ENCODE data around the gene DNAJB8.

The DNAJB8 gene

DNA sequence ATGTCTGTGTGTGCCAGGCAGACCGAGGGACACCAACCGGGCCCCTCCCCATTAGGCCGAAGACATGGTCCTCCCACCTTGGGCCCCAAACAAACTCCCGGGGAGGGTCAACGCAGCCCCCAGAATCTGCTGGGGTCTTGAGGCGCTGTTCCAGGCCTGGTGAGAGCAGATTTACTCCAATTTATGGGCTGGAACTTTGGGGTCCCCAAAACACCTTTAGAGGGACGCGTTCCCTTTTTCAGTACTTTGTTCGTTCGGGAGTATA lies 23.9 kb upstream of the DNAJB8 start:
- Mint-ChIP-seq H3K27ac (peak overlapping the region in 1 of 3 experiments; percentile 59), H3K4me3 (peak overlapping the region; percentile 88), H3K27me3 (ENCODE audit: low read depth) (peaks cover 98% of the 10 kb centered on the region)

GRCh38 chr3:128489927-128490649 lies 23.4 kb upstream of the DNAJB8 start:
- H3K4me3 Mint-ChIP-seq: peak overlapping the region; percentile 88

More for the DNA sequence above, 23.9 kb upstream of the DNAJB8 start:
- Mint-ChIP-seq H3K4me1 (peaks cover 27% of the 10 kb centered on the region), H3K9me3 (no peaks in the 10 kb centered on the region), H3K36me3 (ENCODE audit: low read depth) (no peaks in the 10 kb centered on the region)
- no peak for TF ChIP-seq CTCF (IDR thresholded peaks at IDR 0.05; ENCODE audit: unreplicated experiment in 3 of 3)

GRCh38 chr3:128489674-128489926 lies 22.9 kb upstream of the DNAJB8 start:
- Mint-ChIP-seq H3K27ac (peak overlapping the region in 1 of 3 experiments; percentile 54), H3K9me3 (no peaks in the 10 kb centered on the region), H3K27me3 (ENCODE audit: low read depth) (peaks cover 98% of the 10 kb centered on the region), H3K36me3 (ENCODE audit: low read depth) (peaks cover 6% of the 10 kb centered on the region), H3K4me3 (peak overlapping the region; percentile 88), H3K4me1 (peaks cover 31% of the 10 kb centered on the region)
- no peak for TF ChIP-seq CTCF (IDR thresholded peaks at IDR 0.05; ENCODE audit: unreplicated experiment in 3 of 3)

More at GRCh38 chr3:128489927-128490649, 23.4 kb upstream of the DNAJB8 start:
- TF ChIP-seq CTCF (IDR thresholded peaks at IDR 0.05; ENCODE audit: unreplicated experiment in 3 of 3): peak in 1 of 3 experiments; percentile 17
- peaks cover 2% of the 10 kb centered on the region for H3K36me3 Mint-ChIP-seq (ENCODE audit: low read depth)
- H3K4me1 Mint-ChIP-seq: peaks cover 30% of the 10 kb centered on the region
- H3K9me3 Mint-ChIP-seq: no peaks in the 10 kb centered on the region
- H3K27me3 Mint-ChIP-seq (ENCODE audit: low read depth): peaks cover 98% of the 10 kb centered on the region
- H3K27ac Mint-ChIP-seq: peak overlapping the region in 2 of 3 experiments; percentile 54 to 72

- peak overlapping the region in 1 of 3 experiments; percentile 54 for H3K27ac Mint-ChIP-seq
- H3K36me3 Mint-ChIP-seq (ENCODE audit: low read depth): peaks cover 6% of the 10 kb centered on the region
- H3K4me3 Mint-ChIP-seq: peak overlapping the region; percentile 88
- peaks cover 31% of the 10 kb centered on the region for H3K4me1 Mint-ChIP-seq
- peaks cover 98% of the 10 kb centered on the region for H3K27me3 Mint-ChIP-seq (ENCODE audit: low read depth)
- no peak for TF ChIP-seq CTCF (IDR thresholded peaks at IDR 0.05; ENCODE audit: unreplicated experiment in 3 of 3)
- H3K9me3 Mint-ChIP-seq: no peaks in the 10 kb centered on the region
Observed at GRCh38 chr3:128488991-128489673, 22.4 kb upstream of the DNAJB8 start.

GRCh38 chr3:128488636-128488990 lies 21.9 kb upstream of the DNAJB8 start:
- no peak for TF ChIP-seq CTCF (IDR thresholded peaks at IDR 0.05; ENCODE audit: unreplicated experiment in 3 of 3)
- Mint-ChIP-seq H3K36me3 (ENCODE audit: low read depth) (peaks cover 6% of the 10 kb centered on the region), H3K9me3 (no peaks in the 10 kb centered on the region), H3K4me3 (peak overlapping the region; percentile 79 to 82 (median 82)), H3K27me3 (ENCODE audit: low read depth) (peaks cover 98% of the 10 kb centered on the region), H3K27ac (no peak overlapping the region), H3K4me1 (peaks cover 34% of the 10 kb centered on the region)

Data from nephron (organoid).